GM20431 (cell line): Measurements from ENCODE around the gene ABI3.
"Not testable (repeated sequence)": the region's sequence is repeated elsewhere in the genome, so short reads cannot be mapped to it uniquely, and the experiment has no call there.

ENCODE experiments used
- in situ Hi-C: fragments of 300-500 bp; cut with MseI, MboI; formaldehyde crosslinking; loops from one replicate; pipeline ENCODE4 v1.15.0; 2020; ENCODE audit warnings: low sequenced_read_pairs; ENCODE audit not compliant: unreplicated experiment

Gene ABI3

GRCh38 chr17:49247944-49248343 lies 37.4 kb downstream of the ABI3 start:
- in situ Hi-C loops = no loop called here

GRCh38 chr17:49249292-49249794 lies 38.8 kb downstream of the ABI3 start:
- in situ Hi-C loops = no loop called here

- in situ Hi-C loops = no loop called here
Measured at GRCh38 chr17:49249890-49250522, 39.5 kb downstream of the ABI3 start.

GRCh38 chr17:49252148-49252695 lies 41.7 kb downstream of the ABI3 start:
- in situ Hi-C loops = no loop called here

GRCh38 chr17:49254066-49254465 lies 43.6 kb downstream of the ABI3 start:
- in situ Hi-C loops = no loop called here

- in situ Hi-C loops = no loop called here
Measured at GRCh38 chr17:49255125-49255524, 44.6 kb downstream of the ABI3 start.

DNA sequence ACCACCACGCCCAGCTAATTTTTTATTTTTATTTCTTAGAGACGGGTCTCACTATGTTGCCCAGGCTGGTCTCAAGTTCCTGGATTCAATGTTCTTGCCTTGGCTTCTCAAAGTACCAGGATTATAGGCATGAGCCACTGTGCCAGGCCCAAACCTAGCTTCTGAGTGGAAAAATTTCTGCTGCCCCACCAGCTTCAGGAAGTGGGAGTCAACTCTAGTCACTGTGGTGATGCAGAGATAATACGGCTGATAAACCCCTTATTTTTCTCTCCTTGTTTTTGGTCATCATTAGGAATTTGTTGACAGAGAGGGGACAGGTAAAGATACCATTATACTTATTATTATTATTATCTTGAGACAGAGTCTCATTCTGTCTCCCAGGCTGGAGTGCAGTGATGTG lies 47.9 kb downstream of the ABI3 start:
- in situ Hi-C loops = no loop called here

DNA sequence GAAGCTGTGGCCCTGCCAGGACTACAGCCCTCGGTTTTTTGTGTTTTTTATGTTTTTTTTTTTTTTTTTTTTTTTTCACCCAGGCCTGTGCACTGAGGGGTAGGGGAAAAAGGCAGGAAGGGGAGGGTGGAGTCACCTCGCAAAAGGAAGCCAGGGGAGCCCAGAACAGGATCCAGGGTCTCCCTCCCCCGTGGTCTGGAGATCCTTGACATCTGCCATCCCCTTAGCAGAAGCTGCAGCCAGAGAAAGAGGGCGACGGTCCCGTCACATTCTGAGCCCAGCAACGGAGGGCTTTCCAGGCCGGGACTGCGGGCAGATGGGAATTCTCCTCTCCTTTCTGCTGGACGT lies 49.1 kb downstream of the ABI3 start:
- in situ Hi-C loops = no loop called here

DNA sequence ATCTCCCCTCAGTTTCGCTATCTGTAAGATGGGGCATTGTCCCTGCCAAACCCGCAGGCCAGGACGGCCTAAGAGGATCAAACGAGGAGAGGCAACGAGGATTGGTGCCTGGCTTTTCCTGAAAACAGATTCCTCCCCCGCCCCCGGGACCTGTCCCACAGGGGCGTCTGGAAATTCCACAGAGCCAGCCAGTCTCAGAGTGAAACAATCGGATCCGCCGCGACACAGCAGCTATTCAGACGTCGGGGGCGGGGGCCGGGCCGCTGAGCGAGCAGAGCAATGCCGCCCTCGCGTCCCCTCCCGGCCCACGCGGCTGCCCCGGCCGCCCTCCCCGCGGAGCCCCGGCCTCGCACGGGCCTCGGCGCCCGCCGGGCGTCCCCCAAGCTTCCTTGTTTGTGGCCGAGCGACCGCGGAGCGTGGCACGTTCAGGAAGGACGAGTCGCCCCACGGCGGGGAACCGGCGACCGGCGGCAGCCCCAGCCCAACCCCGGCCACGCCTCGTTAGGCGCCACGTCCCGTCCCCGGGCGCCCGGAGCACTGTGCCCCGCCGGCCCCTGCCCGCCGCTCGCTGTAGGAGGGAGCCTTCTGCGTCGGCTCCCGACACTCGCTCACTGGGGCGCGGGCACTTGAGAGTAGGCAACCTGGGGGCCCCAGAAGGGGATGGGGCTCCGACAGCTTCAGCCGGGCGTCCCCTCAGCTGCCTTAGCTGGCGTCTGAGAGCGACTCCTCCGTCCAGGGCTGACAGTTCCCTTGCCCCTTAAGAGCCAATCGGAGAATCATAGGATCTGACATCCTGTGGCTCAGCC lies 49.7 kb downstream of the ABI3 start:
- in situ Hi-C loops = no loop called here

DNA sequence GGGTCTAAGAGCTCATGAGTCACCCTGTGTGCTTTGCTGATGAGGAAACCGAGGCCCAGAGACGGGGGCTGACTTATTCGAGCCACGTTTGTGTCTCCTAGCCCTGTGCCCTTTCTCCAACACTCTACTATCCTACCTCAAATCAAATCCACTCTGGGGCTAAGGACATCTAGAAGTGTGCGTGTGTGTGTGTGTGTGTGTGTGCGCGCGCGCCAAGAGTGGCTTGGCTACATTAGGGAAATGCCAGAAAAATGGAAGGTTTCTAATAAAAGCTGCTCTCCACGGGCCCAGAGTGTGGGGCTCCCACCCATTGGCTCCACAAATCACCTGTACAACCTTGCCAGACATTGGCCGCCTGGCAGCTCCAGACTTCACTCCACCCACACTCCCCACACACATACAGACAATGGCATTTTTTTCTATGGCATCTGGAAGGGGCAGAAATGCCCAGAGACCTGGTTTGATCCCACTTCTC lies 50.3 kb downstream of the ABI3 start:
- in situ Hi-C loops = no loop called here

DNA sequence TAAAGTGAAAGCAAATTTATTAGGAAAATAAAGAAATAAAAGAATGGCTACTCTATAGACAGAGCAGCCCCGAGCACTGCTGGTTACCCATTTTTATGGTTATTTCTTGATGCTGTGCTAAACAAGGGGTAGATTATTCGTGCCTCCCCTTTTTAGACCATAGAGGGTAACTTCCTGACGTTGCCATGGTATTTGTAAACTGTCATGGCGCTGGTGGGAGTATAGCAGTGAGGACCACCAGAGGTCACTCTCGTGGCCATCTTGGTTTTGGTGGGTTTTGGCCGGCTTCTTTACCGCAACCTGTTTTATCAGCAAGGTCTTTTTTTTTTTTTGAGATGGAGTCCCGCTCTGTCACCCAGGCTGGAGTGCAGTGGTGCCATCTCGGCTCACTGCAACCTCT lies 51.0 kb downstream of the ABI3 start:
- in situ Hi-C loops = not testable (repeated sequence)

DNA sequence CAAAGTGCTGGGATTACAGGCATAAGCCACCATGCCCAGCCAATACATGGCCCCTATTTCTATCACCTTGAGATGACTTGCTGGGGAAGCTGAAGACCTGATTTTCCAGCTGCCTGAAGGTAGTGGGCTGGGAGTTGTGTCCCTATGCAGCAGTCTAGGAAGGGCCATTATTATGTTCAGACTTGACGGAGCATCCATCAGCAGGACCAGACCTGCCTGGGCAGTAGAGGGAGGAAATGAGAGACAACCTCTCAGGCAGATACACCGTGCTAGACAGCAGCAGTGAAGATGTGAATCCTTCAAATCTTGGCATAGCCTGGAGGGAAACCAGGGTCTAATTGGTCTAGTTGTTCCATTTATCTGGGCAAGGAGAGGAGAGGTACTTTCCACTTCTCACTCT lies 55.7 kb downstream of the ABI3 start:
- in situ Hi-C loops = no loop called here

DNA sequence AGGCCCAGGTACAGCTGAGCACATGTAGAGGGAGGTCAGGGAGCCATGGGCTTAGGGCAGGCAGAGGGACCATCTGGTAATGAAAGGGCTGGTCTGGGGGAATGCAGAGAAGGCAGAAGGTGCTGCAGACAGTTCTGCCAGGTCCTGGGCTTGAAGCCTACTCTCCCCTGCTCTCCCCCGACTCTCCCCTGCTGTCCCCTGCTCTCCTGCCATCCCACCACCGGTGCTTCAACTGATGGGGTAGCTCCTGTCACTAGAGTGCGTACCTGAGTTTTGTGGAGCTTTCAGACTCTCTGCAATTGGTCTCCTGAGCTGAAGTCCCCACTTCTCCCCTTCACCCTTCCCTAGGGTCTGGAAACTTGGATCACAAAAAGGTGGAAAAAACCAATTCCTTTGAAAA lies 57.4 kb downstream of the ABI3 start:
- in situ Hi-C loops = no loop called here

DNA sequence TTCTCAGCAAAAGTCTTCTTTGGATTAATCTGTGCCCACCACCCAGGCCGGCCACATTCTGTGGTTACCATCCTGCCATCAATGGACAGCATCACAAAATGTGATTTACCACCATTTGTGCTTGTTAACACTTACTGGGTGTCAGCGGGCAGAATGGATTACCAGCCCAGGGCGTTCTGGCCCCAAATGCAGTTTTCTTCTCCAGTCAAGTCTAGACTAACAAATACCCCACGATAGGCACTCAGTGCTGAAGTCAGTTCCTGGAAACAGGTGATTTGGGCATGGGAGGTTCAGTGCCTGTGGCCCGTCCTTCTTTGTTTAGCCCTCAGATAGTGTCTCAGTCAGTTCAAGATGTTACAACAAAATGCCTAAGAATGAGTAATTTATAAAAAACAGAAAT lies 58.8 kb downstream of the ABI3 start:
- in situ Hi-C loops = no loop called here
